Upper lobe of left lung (tissue), 6 donors: ENCODE results near the gene LARGE1. TPM values are rescaled to one million over a fixed set of nuclear protein-coding genes. Genes with fewer than 3 reads are reported as not detected.

Experiments used
- ATAC-seq, 2 donors: fragments of 200-7000 bp; cut with Tn5 transposase; one replicate each; pipeline ENCODE4 v1.9.1; 2022; ENCODE audit warnings: mild to moderate bottlenecking in 2 of 2, moderate library complexity in 2 of 2; ENCODE audit not compliant: low FRiP score in 2 of 2
- DNase-seq, 2 donors: peaks; one replicate each; pipeline ENCODE4 v3.0.0-alpha.2; 2019 to 2020
- H3K27ac ChIP-seq, 4 donors: fragments of 200-600 bp; sonication (generic); one replicate each; pipeline ENCODE4 v1.5.1; 2016 to 2019
- H3K27me3 ChIP-seq, 4 donors: fragments of 200-600 bp; sonication (generic); one replicate each; pipeline ENCODE4 v1.5.1; 2017 to 2019
- H3K36me3 ChIP-seq, 4 donors: fragments of 200-600 bp; sonication (generic); one replicate each; pipeline ENCODE4 v1.5.1; 2016 to 2019
- H3K4me1 ChIP-seq, 4 donors: fragments of 200-600 bp; sonication (generic); one replicate each; pipeline ENCODE4 v1.5.1; 2018 to 2019
- H3K4me3 ChIP-seq, 4 donors: fragments of 200-600 bp; sonication (generic); one replicate each; pipeline ENCODE4 v1.5.1; 2017 to 2019; ENCODE audit warnings: mild to moderate bottlenecking in 2 of 4, moderate library complexity in 1 of 4
- H3K9me3 ChIP-seq, 4 donors: fragments of 200-600 bp; sonication (generic); one replicate each; pipeline ENCODE4 v1.5.1; 2018 to 2019
- EP300 ChIP-seq, 4 donors: sonication (generic); formaldehyde crosslinking; IDR thresholded peaks; one replicate each; pipeline ENCODE4 v1.5.1; 2017; ENCODE audit warnings: antibody characterized with exemption in 4 of 4, control low read depth in 2 of 4
- POLR2A ChIP-seq, 4 donors: fragments of 450-650 bp; IDR thresholded peaks; one replicate each; pipeline ENCODE4 v1.5.1; 2016 to 2017; ENCODE audit warnings: antibody characterized with exemption in 4 of 4, mild to moderate bottlenecking in 2 of 4
- POLR2AphosphoS5 ChIP-seq, 2 donors: sonication (generic); formaldehyde crosslinking; IDR thresholded peaks; one replicate each; pipeline ENCODE4 v1.5.1; 2017; ENCODE audit warnings: antibody characterized with exemption in 2 of 2
- WGBS, 2 donors: methylation state at CpG; one replicate each; pipeline ENCODE4 v1.1.5; 2017 to 2018; 5-methylcytosine and 5-hydroxymethylcytosine counted together
- total RNA-seq, 6 donors: library from RNA; depleted of rRNA in 4 of 6; stranded (reverse); fragments of >200 nt in 4 of 6; gene quantifications; one replicate each; pipeline versions ENCODE4 v1.1.0 to v1.2.1, GENCODE V29; 2016 to 2021
- TF ChIP-seq, protein P1 (sequence below), 6 experiments: fragments of 450-650 bp in 4 of 6; fragments of 200-600 bp in 2 of 6; sonication (generic) in 2 of 6; IDR thresholded peaks; one replicate each; pipeline ENCODE4 v1.5.1; 2016 to 2019; ENCODE audit warnings: antibody characterized with exemption in 6 of 6
- donor health status: DM: no; HTN: no; CAD: no; lungs with moderate emphysema.
- donor health status: DM: no; HTN: yes; CAD: no; lungs with severe emphysema.

Gene LARGE1
- total RNA-seq, 6 donors from 2014 or later = 14.0 to 56.6 (median 25.3) TPM

DNA sequence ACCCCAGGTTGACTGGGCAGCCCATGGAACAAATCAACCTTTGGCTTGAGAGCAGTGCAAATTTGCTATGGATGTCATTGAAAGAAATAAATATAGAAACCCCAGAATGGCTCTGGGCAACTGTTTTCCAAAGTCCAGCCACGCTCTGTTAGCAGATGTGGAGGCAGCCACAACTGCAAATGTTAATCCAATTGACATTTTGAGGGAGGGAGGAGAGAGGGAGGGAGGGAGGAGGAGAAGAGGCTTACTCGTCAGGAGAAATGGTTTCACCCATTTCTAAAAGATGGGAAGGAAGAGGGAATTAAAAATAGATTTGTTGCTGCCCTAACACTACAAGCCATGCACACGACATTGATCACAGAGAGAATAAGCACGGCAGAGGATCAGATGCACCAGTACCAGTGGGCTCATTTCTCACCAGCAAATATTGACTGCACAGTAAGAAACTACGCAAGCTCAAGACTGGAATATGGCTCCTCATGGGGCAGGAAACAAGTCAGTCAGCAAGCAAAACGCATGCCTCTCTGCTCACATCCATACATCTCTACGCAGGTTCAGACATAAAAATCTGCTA, 229.1 kb downstream of the LARGE1 start:
- no peak for DNase-seq
- Histone ChIP-seq H3K4me1 (no peaks in the 10 kb centered on the region), H3K27ac (no peak overlapping the region), H3K4me3 (no peak overlapping the region), H3K36me3 (no peaks in the 10 kb centered on the region), H3K9me3 (no peaks in the 10 kb centered on the region), H3K27me3 (no peaks in the 10 kb centered on the region)
- ATAC-seq = no peak
- TF ChIP-seq EP300 (IDR thresholded peaks at IDR 0.05) (no peak), POLR2A (IDR thresholded peaks at IDR 0.05) (no peak), POLR2AphosphoS5 (IDR thresholded peaks at IDR 0.05) (no peak)
- TF ChIP-seq, protein P1, sequence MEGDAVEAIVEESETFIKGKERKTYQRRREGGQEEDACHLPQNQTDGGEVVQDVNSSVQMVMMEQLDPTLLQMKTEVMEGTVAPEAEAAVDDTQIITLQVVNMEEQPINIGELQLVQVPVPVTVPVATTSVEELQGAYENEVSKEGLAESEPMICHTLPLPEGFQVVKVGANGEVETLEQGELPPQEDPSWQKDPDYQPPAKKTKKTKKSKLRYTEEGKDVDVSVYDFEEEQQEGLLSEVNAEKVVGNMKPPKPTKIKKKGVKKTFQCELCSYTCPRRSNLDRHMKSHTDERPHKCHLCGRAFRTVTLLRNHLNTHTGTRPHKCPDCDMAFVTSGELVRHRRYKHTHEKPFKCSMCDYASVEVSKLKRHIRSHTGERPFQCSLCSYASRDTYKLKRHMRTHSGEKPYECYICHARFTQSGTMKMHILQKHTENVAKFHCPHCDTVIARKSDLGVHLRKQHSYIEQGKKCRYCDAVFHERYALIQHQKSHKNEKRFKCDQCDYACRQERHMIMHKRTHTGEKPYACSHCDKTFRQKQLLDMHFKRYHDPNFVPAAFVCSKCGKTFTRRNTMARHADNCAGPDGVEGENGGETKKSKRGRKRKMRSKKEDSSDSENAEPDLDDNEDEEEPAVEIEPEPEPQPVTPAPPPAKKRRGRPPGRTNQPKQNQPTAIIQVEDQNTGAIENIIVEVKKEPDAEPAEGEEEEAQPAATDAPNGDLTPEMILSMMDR (IDR thresholded peaks at IDR 0.05) = no peak
- 86 to 92% methylated on average over 7 of the region's 7 CpGs for WGBS, 2 donors

DNA sequence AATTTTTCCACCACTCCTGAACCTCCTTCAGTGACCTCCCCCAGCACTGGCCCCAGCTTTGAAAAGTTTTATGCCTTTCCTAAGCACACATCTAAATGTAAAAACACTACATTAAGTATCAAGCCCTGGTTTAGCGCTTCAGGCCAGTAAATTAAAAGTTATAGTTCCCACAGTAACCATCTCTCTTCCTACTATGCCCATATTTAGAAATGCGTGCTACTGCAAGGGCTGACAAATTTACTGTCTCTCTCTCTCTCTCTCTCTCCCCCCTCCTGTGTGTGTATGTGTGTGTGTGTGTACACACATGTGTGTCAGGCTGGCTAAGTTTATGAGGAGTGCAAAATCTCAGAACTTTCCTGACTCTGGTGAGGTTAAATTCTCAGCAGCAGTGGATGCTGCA, 231.4 kb downstream of the LARGE1 start:
- TF ChIP-seq POLR2A (IDR thresholded peaks at IDR 0.05) = no peak
- TF ChIP-seq, protein P1 (IDR thresholded peaks at IDR 0.05) = no peak
- TF ChIP-seq POLR2AphosphoS5 (IDR thresholded peaks at IDR 0.05) = no peak
- no peak for TF ChIP-seq EP300 (IDR thresholded peaks at IDR 0.05)
- 87 to 100% methylated on average over 2 of the region's 2 CpGs for WGBS, 2 donors
- no peak for DNase-seq

DNA sequence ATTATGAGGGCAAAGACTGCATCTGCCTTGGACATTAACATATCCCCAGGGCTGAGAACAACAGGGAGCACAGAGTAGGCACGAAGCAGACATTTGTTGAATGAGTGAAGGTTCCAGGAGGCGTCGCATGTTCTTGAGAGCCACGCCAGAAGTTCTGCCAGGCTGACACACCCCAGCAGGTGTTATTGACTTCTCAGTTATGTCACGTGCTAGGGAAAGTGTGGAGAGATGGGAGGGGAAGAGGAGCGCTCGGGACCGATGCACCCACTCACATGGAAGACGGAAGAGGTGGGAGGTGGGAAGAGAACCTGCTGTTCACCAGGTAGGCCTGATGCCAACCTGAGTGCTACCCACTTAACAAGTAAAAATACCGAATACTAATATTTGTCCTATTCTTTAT, 232.8 kb downstream of the LARGE1 start:
- no peak for TF ChIP-seq POLR2A (IDR thresholded peaks at IDR 0.05)
- TF ChIP-seq, protein P1 (IDR thresholded peaks at IDR 0.05) = no peak
- TF ChIP-seq EP300 (IDR thresholded peaks at IDR 0.05) = no peak
- TF ChIP-seq POLR2AphosphoS5 (IDR thresholded peaks at IDR 0.05) = no peak
- no peaks in the 10 kb centered on the region for H3K36me3 ChIP-seq
- DNase-seq (no peak), ATAC-seq (no peak)
- no peaks in the 10 kb centered on the region for H3K27me3 ChIP-seq
- WGBS, 2 donors = 93 to 95% methylated on average over 10 of the region's 10 CpGs
- no peak overlapping the region for H3K27ac ChIP-seq
- no peak overlapping the region for H3K4me3 ChIP-seq
- no peaks in the 10 kb centered on the region for H3K4me1 ChIP-seq
- H3K9me3 ChIP-seq = no peaks in the 10 kb centered on the region

More for the DNA sequence above, 231.4 kb downstream of the LARGE1 start:
- Histone ChIP-seq H3K27ac (no peak overlapping the region), H3K36me3 (no peaks in the 10 kb centered on the region), H3K4me3 (no peak overlapping the region), H3K4me1 (no peaks in the 10 kb centered on the region), H3K27me3 (no peaks in the 10 kb centered on the region), H3K9me3 (no peaks in the 10 kb centered on the region)
- ATAC-seq = no peak

- DNase-seq (no peak), ATAC-seq (no peak)
- 93 to 95% methylated on average over 11 of the region's 11 CpGs for WGBS, 2 donors
- no peaks in the 10 kb centered on the region for H3K9me3 ChIP-seq
- no peak overlapping the region for H3K4me3 ChIP-seq
- no peaks in the 10 kb centered on the region for H3K36me3 ChIP-seq
- TF ChIP-seq EP300 (IDR thresholded peaks at IDR 0.05) (no peak), POLR2A (IDR thresholded peaks at IDR 0.05) (no peak), POLR2AphosphoS5 (IDR thresholded peaks at IDR 0.05) (no peak)
- TF ChIP-seq, protein P1 (IDR thresholded peaks at IDR 0.05) = no peak
- H3K4me1 ChIP-seq = no peaks in the 10 kb centered on the region
- H3K27me3 ChIP-seq = no peaks in the 10 kb centered on the region
- no peak overlapping the region for H3K27ac ChIP-seq
These were observed 236.2 kb downstream of the LARGE1 start for GRCh38 chr22:33684087-33684486.

GRCh38 chr22:33682927-33683326, 237.3 kb downstream of the LARGE1 start:
- H3K27me3 ChIP-seq = no peaks in the 10 kb centered on the region
- ATAC-seq = no peak
- 56 to 65% methylated on average over 2 of the region's 2 CpGs for WGBS, 2 donors
- H3K27ac ChIP-seq = no peak overlapping the region
- H3K4me3 ChIP-seq = no peak overlapping the region
- H3K4me1 ChIP-seq = no peaks in the 10 kb centered on the region
- H3K36me3 ChIP-seq = no peaks in the 10 kb centered on the region
- TF ChIP-seq EP300 (IDR thresholded peaks at IDR 0.05) (no peak), POLR2A (IDR thresholded peaks at IDR 0.05) (no peak), POLR2AphosphoS5 (IDR thresholded peaks at IDR 0.05) (no peak)
- no peak for DNase-seq
- H3K9me3 ChIP-seq = no peaks in the 10 kb centered on the region
